Sigmoid colon (tissue), 7 donors: ENCODE measurements around the gene SLC25A25. TPM values are rescaled to one million over a fixed set of nuclear protein-coding genes. Genes with fewer than 3 reads are reported as not detected.

Experiments used
- DNase-seq: peaks from one replicate; pipeline ENCODE4 v3.0.0-alpha.2; 2019
- H3K27ac ChIP-seq, 4 donors: fragments of 200-600 bp; sonication (generic); one replicate each; pipeline ENCODE4 v1.5.1; 2016 to 2019; ENCODE audit warnings: mild to moderate bottlenecking in 1 of 4
- H3K27me3 ChIP-seq, 3 donors: fragments of 200-600 bp; sonication (generic); one replicate each; pipeline ENCODE4 v1.5.1; 2019; ENCODE audit warnings: mild to moderate bottlenecking in 1 of 3
- H3K36me3 ChIP-seq, 4 donors: fragments of 200-600 bp; sonication (generic); one replicate each; pipeline ENCODE4 v1.5.1; 2016 to 2019
- H3K4me1 ChIP-seq, 4 donors: fragments of 200-600 bp; sonication (generic); one replicate each; pipeline ENCODE4 v1.5.1; 2017 to 2019
- H3K4me3 ChIP-seq, 4 donors: fragments of 200-600 bp; sonication (generic); one replicate each; pipeline ENCODE4 v1.5.1; 2017 to 2019; ENCODE audit warnings: mild to moderate bottlenecking in 2 of 4, moderate library complexity in 1 of 4
- H3K9me3 ChIP-seq, 4 donors: fragments of 200-600 bp in 3 of 4; sonication (generic) in 3 of 4; one replicate each; pipeline versions ENCODE4 v1.5.1 to v1.6.1; 2013 to 2019
- EP300 ChIP-seq, 4 donors: sonication (generic); formaldehyde crosslinking; IDR thresholded peaks; one replicate each; pipeline ENCODE4 v1.6.1; 2017; ENCODE audit warnings: antibody characterized with exemption in 4 of 4
- POLR2A ChIP-seq, 2 donors: fragments of 450-650 bp; IDR thresholded peaks; one replicate each; pipeline ENCODE4 v1.6.1; 2016; ENCODE audit warnings: antibody characterized with exemption in 2 of 2, mild to moderate bottlenecking in 2 of 2, moderate library complexity in 2 of 2
- POLR2AphosphoS5 ChIP-seq, 4 donors: sonication (generic); formaldehyde crosslinking; IDR thresholded peaks; one replicate each; pipeline ENCODE4 v1.6.1; 2017; ENCODE audit warnings: antibody characterized with exemption in 4 of 4
- WGBS, 2 donors: extraction: QIAGEN DNeasy Blood & Tissue Kit; methylation state at CpG; one replicate each; pipeline ENCODE4 v1.1.7; 2013; 5-methylcytosine and 5-hydroxymethylcytosine counted together
- intact Hi-C: fragments of 100-400 bp; cut with DNase I; formaldehyde crosslinking; loops from one replicate; pipeline ENCODE4 v1.15.1; 2023
- polyA plus RNA-seq, 3 donors: library from polyadenylated mRNA; stranded (reverse); fragments of 200-250 nt; gene quantifications; one replicate each; pipeline ENCODE4 v1.2.3, GENCODE V29; 2013
- total RNA-seq, 4 donors: library from RNA; depleted of rRNA; stranded (reverse); fragments of >200 nt; gene quantifications; one replicate each; pipeline ENCODE4 v1.1.0, GENCODE V29; 2016
- TF ChIP-seq, protein P1 (sequence below), 4 experiments: fragments of 450-650 bp in 3 of 4; fragments of 200-600 bp in 1 of 4; IDR thresholded peaks; one replicate each; pipeline ENCODE4 v1.5.1; 2016 to 2019; ENCODE audit warnings: antibody characterized with exemption in 4 of 4, mild to moderate bottlenecking in 3 of 4, moderate library complexity in 2 of 4
- donor health status: healthy with polysubstance abuse.
- donor health status: Bipolar disorder and iron deficiency.
- donor health status: healthy.

The SLC25A25 gene
- total and polyA plus RNA-seq, 7 donors: 10.2 to 77.2 (median 16.6) TPM

- DNase-seq: no peak
Measured at GRCh38 chr9:128099231-128099931, 31.3 kb downstream of the SLC25A25 start.

DNA sequence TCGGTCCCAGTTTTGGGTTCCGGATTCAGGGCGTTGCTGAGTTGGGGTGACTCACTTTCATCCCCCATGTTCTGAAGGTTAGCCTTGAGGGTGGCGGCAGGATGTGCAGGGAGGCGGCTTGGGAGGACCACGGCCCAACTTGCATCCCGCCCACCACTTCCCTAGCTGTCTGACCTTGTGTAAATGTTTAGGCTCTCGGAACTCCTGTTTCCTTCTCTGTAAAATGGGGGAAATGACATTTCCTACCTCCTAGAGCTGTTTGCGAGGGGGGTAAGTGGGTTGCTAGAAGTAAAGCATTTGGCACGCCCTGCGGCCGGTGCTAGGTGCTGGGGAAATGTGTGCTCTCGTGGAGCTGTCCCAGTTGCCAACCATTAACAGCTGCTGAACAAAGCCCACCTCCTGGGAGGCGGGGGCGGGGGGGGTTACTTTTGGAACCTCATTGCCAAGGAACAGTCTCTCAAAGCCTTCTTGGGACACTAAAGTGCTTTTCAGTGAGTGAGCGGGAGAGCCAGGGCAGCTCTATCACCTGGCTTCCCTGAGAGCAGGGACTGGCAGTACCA is 32.0 kb downstream of the SLC25A25 start:
- intact Hi-C loops: loop anchor here (2.0 kb wide), 2 partner anchors 17 to 131 kb away; no protein-coding TSS in a partner anchor
- H3K27me3 ChIP-seq: no peaks in the 10 kb centered on the region
- 48 to 70% methylated on average over 16 of the region's 16 CpGs for WGBS, 2 donors
- H3K9me3 ChIP-seq: no peaks in the 10 kb centered on the region
- peak overlapping the region in 2 of 4 donors; percentile 49 to 55 for H3K4me3 ChIP-seq
- H3K4me1 ChIP-seq: peaks cover 0 to 56% (median 45%) of the 10 kb centered on the region in 4 donors
- H3K36me3 ChIP-seq: peaks cover 15 to 41% (median 28%) of the 10 kb centered on the region in 4 donors
- H3K27ac ChIP-seq: peak overlapping the region; percentile 91 to 98 (median 92)
- DNase-seq: no peak
- TF ChIP-seq POLR2A (IDR thresholded peaks at IDR 0.05): no peak
- TF ChIP-seq POLR2AphosphoS5 (IDR thresholded peaks at IDR 0.05): peak in 1 of 4 donors; percentile 14
- no peak for TF ChIP-seq EP300 (IDR thresholded peaks at IDR 0.05)

More at GRCh38 chr9:128099231-128099931, 31.3 kb downstream of the SLC25A25 start:
- peak overlapping the region; percentile 28 to 55 (median 47) for H3K4me3 ChIP-seq
- H3K9me3 ChIP-seq: no peaks in the 10 kb centered on the region
- peaks cover 15 to 35% (median 28%) of the 10 kb centered on the region in 4 donors for H3K36me3 ChIP-seq
- TF ChIP-seq POLR2AphosphoS5 (IDR thresholded peaks at IDR 0.05) (no peak), EP300 (IDR thresholded peaks at IDR 0.05) (no peak), POLR2A (IDR thresholded peaks at IDR 0.05) (no peak)
- TF ChIP-seq, protein P1, sequence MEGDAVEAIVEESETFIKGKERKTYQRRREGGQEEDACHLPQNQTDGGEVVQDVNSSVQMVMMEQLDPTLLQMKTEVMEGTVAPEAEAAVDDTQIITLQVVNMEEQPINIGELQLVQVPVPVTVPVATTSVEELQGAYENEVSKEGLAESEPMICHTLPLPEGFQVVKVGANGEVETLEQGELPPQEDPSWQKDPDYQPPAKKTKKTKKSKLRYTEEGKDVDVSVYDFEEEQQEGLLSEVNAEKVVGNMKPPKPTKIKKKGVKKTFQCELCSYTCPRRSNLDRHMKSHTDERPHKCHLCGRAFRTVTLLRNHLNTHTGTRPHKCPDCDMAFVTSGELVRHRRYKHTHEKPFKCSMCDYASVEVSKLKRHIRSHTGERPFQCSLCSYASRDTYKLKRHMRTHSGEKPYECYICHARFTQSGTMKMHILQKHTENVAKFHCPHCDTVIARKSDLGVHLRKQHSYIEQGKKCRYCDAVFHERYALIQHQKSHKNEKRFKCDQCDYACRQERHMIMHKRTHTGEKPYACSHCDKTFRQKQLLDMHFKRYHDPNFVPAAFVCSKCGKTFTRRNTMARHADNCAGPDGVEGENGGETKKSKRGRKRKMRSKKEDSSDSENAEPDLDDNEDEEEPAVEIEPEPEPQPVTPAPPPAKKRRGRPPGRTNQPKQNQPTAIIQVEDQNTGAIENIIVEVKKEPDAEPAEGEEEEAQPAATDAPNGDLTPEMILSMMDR (IDR thresholded peaks at IDR 0.05): no peak
- 25 to 65% methylated on average over 16 of the region's 16 CpGs for WGBS, 2 donors
- peak overlapping the region; percentile 91 to 98 (median 92) for H3K27ac ChIP-seq
- intact Hi-C loops: loop anchor here (2.0 kb wide), 2 partner anchors 17 to 131 kb away; no protein-coding TSS in a partner anchor
- H3K27me3 ChIP-seq: no peaks in the 10 kb centered on the region
- H3K4me1 ChIP-seq: peaks cover 0 to 62% (median 51%) of the 10 kb centered on the region in 4 donors

GRCh38 chr9:128100581-128100980 is 32.5 kb downstream of the SLC25A25 start:
- Histone ChIP-seq H3K4me1 (peaks cover 0 to 50% (median 40%) of the 10 kb centered on the region in 4 donors), H3K27ac (peak overlapping the region; percentile 91 to 98 (median 92)), H3K4me3 (peak overlapping the region in 1 of 4 donors; percentile 55), H3K27me3 (no peaks in the 10 kb centered on the region), H3K36me3 (peaks cover 16 to 47% (median 31%) of the 10 kb centered on the region in 4 donors), H3K9me3 (no peaks in the 10 kb centered on the region)
- TF ChIP-seq POLR2A (IDR thresholded peaks at IDR 0.05) (no peak), POLR2AphosphoS5 (IDR thresholded peaks at IDR 0.05) (no peak), EP300 (IDR thresholded peaks at IDR 0.05) (no peak)
- TF ChIP-seq, protein P1 (IDR thresholded peaks at IDR 0.05): no peak
- intact Hi-C loops: no loop called here
- no peak for DNase-seq
- WGBS, 2 donors: 90 to 92% methylated on average over 10 of the region's 10 CpGs

DNA sequence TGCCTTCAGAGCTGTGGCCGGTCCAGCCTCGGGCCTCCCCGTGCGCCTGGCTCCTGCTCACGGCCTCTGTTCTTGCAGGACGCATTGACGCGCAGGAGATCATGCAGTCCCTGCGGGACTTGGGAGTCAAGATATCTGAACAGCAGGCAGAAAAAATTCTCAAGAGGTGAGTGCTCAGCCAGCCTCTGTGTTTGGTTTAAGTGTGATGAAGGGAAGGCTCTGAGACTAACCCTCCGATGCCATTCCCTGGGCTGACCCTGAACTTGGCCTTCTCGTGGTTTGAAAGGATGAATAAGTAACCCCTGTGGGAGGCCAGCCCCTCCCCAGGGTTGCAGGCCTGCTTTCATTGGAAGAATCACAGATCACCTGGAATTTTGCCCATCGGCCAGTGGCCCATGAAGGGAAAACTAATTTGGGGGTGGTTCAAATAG is 33.2 kb downstream of the SLC25A25 start:
- intact Hi-C loops: no loop called here
- no peak for DNase-seq
- Histone ChIP-seq H3K4me3 (peak overlapping the region in 1 of 4 donors; percentile 55), H3K27ac (peak overlapping the region in 2 of 4 donors; percentile 93 to 98), H3K27me3 (no peaks in the 10 kb centered on the region), H3K9me3 (no peaks in the 10 kb centered on the region), H3K4me1 (peaks cover 0 to 50% (median 40%) of the 10 kb centered on the region in 4 donors), H3K36me3 (peaks cover 23 to 53% (median 38%) of the 10 kb centered on the region in 4 donors)
- WGBS, 2 donors: 86 to 92% methylated on average over 12 of the region's 12 CpGs
- TF ChIP-seq, protein P1 (IDR thresholded peaks at IDR 0.05): no peak
- TF ChIP-seq POLR2A (IDR thresholded peaks at IDR 0.05) (no peak), POLR2AphosphoS5 (IDR thresholded peaks at IDR 0.05) (no peak), EP300 (IDR thresholded peaks at IDR 0.05) (no peak)

DNA sequence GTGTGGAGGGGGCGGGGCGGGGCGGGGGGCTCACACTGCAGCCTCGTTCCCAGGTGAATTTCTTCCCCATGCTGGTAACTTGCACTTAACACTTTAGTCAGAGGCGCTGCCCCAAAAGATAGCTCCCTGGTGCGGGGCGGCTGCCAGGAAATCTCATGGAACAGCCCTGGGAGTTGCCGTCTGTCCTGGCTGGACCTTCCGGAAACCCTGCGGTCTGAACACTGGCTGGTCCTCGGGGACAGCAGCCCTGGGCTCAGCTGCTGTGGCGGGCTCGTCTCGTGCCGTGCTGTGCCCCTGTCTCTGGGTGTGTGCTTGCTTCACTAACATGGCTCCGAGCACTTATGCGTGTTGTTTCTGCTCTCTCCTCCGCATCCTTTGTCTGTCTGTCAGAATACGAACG is 33.7 kb downstream of the SLC25A25 start:
- H3K4me1 ChIP-seq: peaks cover 0 to 50% (median 40%) of the 10 kb centered on the region in 4 donors
- 87 to 89% methylated on average over 20 of the region's 20 CpGs for WGBS, 2 donors
- peak overlapping the region in 3 of 4 donors; percentile 1 to 98 (median 93) for H3K27ac ChIP-seq
- no peaks in the 10 kb centered on the region for H3K9me3 ChIP-seq
- intact Hi-C loops: no loop called here
- H3K36me3 ChIP-seq: peaks cover 27 to 58% (median 42%) of the 10 kb centered on the region in 4 donors
- no peak for DNase-seq
- TF ChIP-seq, protein P1 (IDR thresholded peaks at IDR 0.05): no peak
- TF ChIP-seq EP300 (IDR thresholded peaks at IDR 0.05): no peak
- no peaks in the 10 kb centered on the region for H3K27me3 ChIP-seq
- H3K4me3 ChIP-seq: no peak overlapping the region
